ENCODE measurements around the gene RNF144B.
"Not testable (repeated sequence)": the region's sequence is repeated elsewhere in the genome, so short reads cannot be mapped to it uniquely, and the experiment has no call there.

Gene RNF144B

GRCh38 chr6:18363746-18364145 lies 23.4 kb upstream of the RNF144B start:
- TF ChIP-seq, protein P1, sequence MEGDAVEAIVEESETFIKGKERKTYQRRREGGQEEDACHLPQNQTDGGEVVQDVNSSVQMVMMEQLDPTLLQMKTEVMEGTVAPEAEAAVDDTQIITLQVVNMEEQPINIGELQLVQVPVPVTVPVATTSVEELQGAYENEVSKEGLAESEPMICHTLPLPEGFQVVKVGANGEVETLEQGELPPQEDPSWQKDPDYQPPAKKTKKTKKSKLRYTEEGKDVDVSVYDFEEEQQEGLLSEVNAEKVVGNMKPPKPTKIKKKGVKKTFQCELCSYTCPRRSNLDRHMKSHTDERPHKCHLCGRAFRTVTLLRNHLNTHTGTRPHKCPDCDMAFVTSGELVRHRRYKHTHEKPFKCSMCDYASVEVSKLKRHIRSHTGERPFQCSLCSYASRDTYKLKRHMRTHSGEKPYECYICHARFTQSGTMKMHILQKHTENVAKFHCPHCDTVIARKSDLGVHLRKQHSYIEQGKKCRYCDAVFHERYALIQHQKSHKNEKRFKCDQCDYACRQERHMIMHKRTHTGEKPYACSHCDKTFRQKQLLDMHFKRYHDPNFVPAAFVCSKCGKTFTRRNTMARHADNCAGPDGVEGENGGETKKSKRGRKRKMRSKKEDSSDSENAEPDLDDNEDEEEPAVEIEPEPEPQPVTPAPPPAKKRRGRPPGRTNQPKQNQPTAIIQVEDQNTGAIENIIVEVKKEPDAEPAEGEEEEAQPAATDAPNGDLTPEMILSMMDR (IDR thresholded peaks at IDR 0.05; ENCODE audit: insufficient read depth, low read length, poor library complexity, severe bottlenecking) = no peak

GRCh38 chr6:18364561-18364960 lies 22.6 kb upstream of the RNF144B start:
- not testable (repeated sequence) for DNase-seq (ENCODE audit: extremely low read depth, insufficient read length); H3K4me3 ChIP-seq (replicated peaks; ENCODE audit: low read depth, low read length); H3K36me3 ChIP-seq (ENCODE audit: control insufficient read depth, insufficient read depth, low read length)

More at GRCh38 chr6:18363746-18364145, 23.4 kb upstream of the RNF144B start:
- DNase-seq (ENCODE audit: extremely low read depth, insufficient read length) = no peak
- Histone ChIP-seq H3K36me3 (ENCODE audit: control insufficient read depth, insufficient read depth, low read length) (no peaks in the 10 kb centered on the region), H3K27me3 (replicated peaks; ENCODE audit: control insufficient read depth, insufficient read depth, low read length) (no peaks in the 10 kb centered on the region), H3K4me3 (replicated peaks; ENCODE audit: low read depth, low read length) (no peak overlapping the region)

GRCh38 chr6:18367371-18367770 lies 19.8 kb upstream of the RNF144B start:
- DNase-seq (ENCODE audit: extremely low read depth, insufficient read length) = no peak
- no peaks in the 10 kb centered on the region for H3K27me3 ChIP-seq (replicated peaks; ENCODE audit: control insufficient read depth, insufficient read depth, low read length)
- no peaks in the 10 kb centered on the region for H3K36me3 ChIP-seq (ENCODE audit: control insufficient read depth, insufficient read depth, low read length)
- TF ChIP-seq, protein P1 (IDR thresholded peaks at IDR 0.05; ENCODE audit: insufficient read depth, low read length, poor library complexity, severe bottlenecking) = no peak
- no peak overlapping the region for H3K4me3 ChIP-seq (replicated peaks; ENCODE audit: low read depth, low read length)

More at GRCh38 chr6:18364561-18364960, 22.6 kb upstream of the RNF144B start:
- H3K27me3 ChIP-seq (replicated peaks; ENCODE audit: control insufficient read depth, insufficient read depth, low read length) = not testable (repeated sequence)

DNA sequence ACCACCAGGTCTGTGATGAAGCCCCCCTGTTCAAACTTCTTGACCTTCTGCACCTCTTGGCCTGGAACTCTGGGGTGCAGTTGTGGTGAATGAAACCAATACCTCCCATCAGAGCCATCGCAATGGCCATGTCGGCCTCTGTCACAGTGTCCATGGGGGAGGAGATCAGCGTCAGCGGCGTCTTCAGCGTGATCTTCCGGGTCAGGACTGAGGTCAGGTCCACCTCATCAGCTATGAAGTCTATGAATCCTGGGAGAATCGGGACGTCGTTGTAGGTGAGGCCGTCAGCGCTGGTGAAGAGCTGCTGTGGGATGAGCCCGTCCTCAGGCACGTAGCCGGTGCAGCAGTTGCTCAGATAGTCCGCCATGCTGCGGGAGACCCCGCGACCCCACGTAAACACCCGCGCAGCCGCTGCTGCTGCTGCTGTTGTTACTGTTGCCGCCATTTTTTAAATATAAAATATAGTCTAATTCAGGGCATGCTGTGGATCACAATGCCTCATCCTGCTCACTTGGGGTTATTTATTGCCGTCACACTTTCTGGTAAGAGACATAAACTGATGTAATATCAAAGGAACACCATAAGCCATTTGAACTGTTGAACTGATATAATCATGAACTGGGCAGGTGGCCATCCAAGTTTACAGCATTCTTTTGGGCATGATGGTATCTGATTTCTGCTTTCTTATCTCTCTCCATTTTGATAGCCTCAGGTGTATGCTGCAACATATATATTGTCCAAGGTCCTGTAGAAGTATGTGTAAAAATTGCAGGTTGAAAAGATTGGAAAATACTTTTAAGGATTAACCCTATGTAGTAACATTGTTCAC lies 18.7 kb upstream of the RNF144B start:
- DNase-seq (ENCODE audit: extremely low read depth, insufficient read length) = no peak
- Histone ChIP-seq H3K4me3 (replicated peaks; ENCODE audit: low read depth, low read length) (no peak overlapping the region), H3K27me3 (replicated peaks; ENCODE audit: control insufficient read depth, insufficient read depth, low read length) (no peaks in the 10 kb centered on the region), H3K36me3 (ENCODE audit: control insufficient read depth, insufficient read depth, low read length) (no peaks in the 10 kb centered on the region)
- TF ChIP-seq, protein P1 (IDR thresholded peaks at IDR 0.05; ENCODE audit: insufficient read depth, low read length, poor library complexity, severe bottlenecking) = no peak

DNA sequence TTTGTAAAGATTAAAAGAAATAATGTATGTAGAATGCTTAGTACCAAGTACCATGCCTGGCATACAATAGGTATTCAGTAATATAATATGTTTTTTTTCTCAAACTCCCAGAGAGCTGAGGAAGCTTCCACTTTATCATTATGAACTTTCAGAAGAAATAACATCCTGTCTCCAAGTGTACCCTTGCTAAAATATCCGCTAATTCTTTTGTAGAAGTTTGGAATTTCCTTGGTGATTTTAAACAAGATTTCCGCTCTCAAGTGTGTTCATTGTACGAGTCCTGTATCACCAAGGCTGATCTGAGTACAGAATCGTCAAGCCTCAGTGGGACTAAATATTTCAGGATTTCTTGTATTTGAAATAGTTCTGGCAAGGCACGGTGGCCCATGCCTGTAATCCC lies 16.1 kb upstream of the RNF144B start:
- no peak for DNase-seq (ENCODE audit: extremely low read depth, insufficient read length)
- H3K27me3 ChIP-seq (replicated peaks; ENCODE audit: control insufficient read depth, insufficient read depth, low read length) = no peaks in the 10 kb centered on the region; the same call in 1 of the 2 replicates
- TF ChIP-seq, protein P1 (IDR thresholded peaks at IDR 0.05; ENCODE audit: insufficient read depth, low read length, poor library complexity, severe bottlenecking) = no peak
- no peak overlapping the region for H3K4me3 ChIP-seq (replicated peaks; ENCODE audit: low read depth, low read length)
- no peaks in the 10 kb centered on the region for H3K36me3 ChIP-seq (ENCODE audit: control insufficient read depth, insufficient read depth, low read length)

DNA sequence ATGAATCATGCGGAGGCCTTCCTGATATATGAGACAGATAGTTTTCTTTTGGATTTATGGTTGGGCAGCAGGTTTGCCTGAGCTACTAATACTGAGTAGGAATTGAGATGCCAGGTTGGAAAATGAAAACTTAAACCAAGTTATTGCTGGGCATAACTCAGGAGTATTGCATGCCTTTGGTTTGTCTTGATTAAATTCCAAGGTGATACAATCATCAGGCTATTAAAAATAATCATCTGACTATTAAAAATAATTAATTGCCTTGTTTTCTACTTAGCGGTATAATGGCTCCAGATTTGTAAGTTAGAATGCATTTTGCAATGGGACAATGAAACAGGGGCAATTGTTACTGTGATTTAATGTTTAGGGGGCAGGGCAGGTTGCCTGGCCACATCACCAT lies 15.5 kb upstream of the RNF144B start:
- Histone ChIP-seq H3K36me3 (ENCODE audit: control insufficient read depth, insufficient read depth, low read length) (no peaks in the 10 kb centered on the region), H3K27me3 (replicated peaks; ENCODE audit: control insufficient read depth, insufficient read depth, low read length) (no peaks in the 10 kb centered on the region; the same call in 1 of the 2 replicates), H3K4me3 (replicated peaks; ENCODE audit: low read depth, low read length) (no peak overlapping the region)
- TF ChIP-seq, protein P1 (IDR thresholded peaks at IDR 0.05; ENCODE audit: insufficient read depth, low read length, poor library complexity, severe bottlenecking) = no peak
- DNase-seq (ENCODE audit: extremely low read depth, insufficient read length) = no peak
